Nephron progenitor cell (in vitro differentiated cells): ENCODE data around the gene LACTB.

Experiments
- DNase-seq: peaks from one replicate; pipeline ENCODE4 v3.0.0; 2021
- H3K27ac Mint-ChIP-seq: 2 replicates; pipeline ENCODE4 v1.8.0; 2021; ENCODE audit warnings: mild to moderate bottlenecking, moderate library complexity, mixed read lengths
- H3K27me3 Mint-ChIP-seq: 2 replicates; pipeline ENCODE4 v1.8.0; 2021; ENCODE audit warnings: mild to moderate bottlenecking, low read depth, mixed read lengths; ENCODE audit not compliant: poor library complexity
- H3K36me3 Mint-ChIP-seq: 2 replicates; pipeline ENCODE4 v1.8.0; 2021; ENCODE audit warnings: low read depth, mixed read lengths
- H3K4me1 Mint-ChIP-seq: 2 replicates; pipeline ENCODE4 v1.8.0; 2021; ENCODE audit warnings: mixed read lengths
- H3K4me3 Mint-ChIP-seq: 2 replicates; pipeline ENCODE4 v1.8.0; 2021; ENCODE audit warnings: mild to moderate bottlenecking, moderate library complexity, mixed read lengths
- H3K9me3 Mint-ChIP-seq: 2 replicates; pipeline ENCODE4 v1.8.0; 2021; ENCODE audit warnings: mild to moderate bottlenecking, moderate library complexity, mixed read lengths
- TF ChIP-seq, protein P1 (sequence below): fragments of 200-600 bp; sonication (generic); IDR thresholded peaks from 2 replicates; pipeline ENCODE4 v1.5.0; 2021; ENCODE audit warnings: antibody characterized with exemption

Gene LACTB

DNA sequence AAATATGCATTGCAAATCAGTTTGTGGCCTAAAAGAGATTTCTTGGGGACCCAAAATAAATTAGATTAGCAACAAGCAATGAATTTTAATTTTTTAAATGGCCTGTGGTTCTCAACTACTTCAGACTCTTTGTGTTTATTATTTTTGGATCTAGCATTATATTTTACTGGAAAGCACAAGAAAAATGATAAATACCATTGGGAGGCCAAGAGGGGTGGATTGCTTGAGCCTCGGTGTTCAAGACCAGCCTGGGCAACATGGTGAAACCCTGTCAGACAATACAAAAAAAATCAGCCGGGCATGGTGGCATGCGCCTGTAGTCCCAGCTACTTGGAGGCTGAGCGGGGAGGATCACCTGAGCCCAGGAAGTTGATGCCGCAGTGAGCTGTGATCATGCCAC, 13.6 kb downstream of the LACTB start:
- Mint-ChIP-seq H3K4me1 (no peaks in the 10 kb centered on the region), H3K27me3 (no peaks in the 10 kb centered on the region), H3K4me3 (no peak overlapping the region), H3K27ac (no peak overlapping the region), H3K36me3 (peaks cover 9% of the 10 kb centered on the region), H3K9me3 (no peaks in the 10 kb centered on the region)
- no peak for DNase-seq
- TF ChIP-seq, protein P1, sequence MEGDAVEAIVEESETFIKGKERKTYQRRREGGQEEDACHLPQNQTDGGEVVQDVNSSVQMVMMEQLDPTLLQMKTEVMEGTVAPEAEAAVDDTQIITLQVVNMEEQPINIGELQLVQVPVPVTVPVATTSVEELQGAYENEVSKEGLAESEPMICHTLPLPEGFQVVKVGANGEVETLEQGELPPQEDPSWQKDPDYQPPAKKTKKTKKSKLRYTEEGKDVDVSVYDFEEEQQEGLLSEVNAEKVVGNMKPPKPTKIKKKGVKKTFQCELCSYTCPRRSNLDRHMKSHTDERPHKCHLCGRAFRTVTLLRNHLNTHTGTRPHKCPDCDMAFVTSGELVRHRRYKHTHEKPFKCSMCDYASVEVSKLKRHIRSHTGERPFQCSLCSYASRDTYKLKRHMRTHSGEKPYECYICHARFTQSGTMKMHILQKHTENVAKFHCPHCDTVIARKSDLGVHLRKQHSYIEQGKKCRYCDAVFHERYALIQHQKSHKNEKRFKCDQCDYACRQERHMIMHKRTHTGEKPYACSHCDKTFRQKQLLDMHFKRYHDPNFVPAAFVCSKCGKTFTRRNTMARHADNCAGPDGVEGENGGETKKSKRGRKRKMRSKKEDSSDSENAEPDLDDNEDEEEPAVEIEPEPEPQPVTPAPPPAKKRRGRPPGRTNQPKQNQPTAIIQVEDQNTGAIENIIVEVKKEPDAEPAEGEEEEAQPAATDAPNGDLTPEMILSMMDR = no peak

DNA sequence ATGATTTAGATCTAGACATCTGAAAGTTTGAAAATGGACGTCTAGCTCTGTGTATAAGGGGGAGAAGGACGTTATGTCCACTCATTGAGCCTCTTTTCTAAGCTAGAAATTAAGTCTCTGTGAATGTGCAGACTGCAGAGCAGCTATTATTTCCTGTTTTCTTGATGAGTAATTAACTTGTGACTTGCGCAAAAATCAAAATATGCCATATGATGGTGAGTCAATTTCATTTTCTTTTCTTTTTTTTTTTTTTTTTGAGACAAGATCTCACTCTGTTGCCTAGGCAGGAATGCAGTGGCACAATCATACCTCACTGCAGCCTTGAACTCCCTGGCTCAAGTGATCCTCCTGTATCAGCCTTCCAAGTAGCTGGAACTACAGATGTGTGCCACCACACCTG, 14.1 kb downstream of the LACTB start:
- peaks cover 9% of the 10 kb centered on the region for H3K36me3 Mint-ChIP-seq
- no peak overlapping the region for H3K27ac Mint-ChIP-seq
- no peaks in the 10 kb centered on the region for H3K27me3 Mint-ChIP-seq
- no peaks in the 10 kb centered on the region for H3K9me3 Mint-ChIP-seq
- no peak for DNase-seq
- H3K4me1 Mint-ChIP-seq = no peaks in the 10 kb centered on the region
- TF ChIP-seq, protein P1 = no peak
- no peak overlapping the region for H3K4me3 Mint-ChIP-seq

DNA sequence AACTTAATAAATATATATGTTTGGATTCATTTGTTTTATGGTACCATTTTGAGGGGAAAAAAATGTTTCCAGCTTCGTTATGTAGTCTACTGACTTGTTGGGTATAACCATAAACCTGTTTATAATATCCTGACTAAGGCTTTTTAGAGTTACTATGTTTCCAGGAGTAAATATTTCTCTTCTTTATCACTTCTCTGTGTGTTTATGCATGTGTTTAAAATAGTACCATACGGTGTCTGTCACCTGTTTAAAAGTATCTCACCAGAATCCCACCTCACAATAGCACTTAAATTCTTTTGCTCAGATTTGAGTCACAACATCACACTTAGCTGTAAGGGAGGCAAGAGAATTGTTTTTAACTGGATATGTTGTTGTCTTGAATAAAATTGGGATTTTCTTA, 15.1 kb downstream of the LACTB start:
- no peak overlapping the region for H3K4me3 Mint-ChIP-seq
- DNase-seq = no peak
- H3K4me1 Mint-ChIP-seq = no peaks in the 10 kb centered on the region
- no peak overlapping the region for H3K27ac Mint-ChIP-seq
- TF ChIP-seq, protein P1 = no peak
- peaks cover 11% of the 10 kb centered on the region for H3K36me3 Mint-ChIP-seq
- H3K27me3 Mint-ChIP-seq = no peaks in the 10 kb centered on the region
- no peaks in the 10 kb centered on the region for H3K9me3 Mint-ChIP-seq

DNA sequence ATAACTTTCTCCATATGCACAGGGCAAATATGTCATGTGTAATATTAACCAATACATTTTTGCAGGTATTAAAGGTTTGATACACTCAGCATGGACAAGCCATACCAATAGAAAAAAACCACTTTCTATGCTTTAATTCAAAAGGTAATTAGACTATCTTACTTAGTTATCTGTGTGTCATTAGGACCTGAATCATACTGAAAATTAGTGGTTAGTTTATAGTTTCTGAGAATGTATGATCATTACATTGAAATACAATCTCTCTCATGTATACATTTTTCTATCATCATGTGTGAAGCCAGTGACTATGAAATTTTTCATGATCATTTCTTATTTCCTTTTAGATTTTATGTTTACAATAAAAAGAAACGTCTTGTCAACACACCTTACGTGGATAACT, 19.3 kb downstream of the LACTB start:
- Mint-ChIP-seq H3K27me3 (peaks cover 7% of the 10 kb centered on the region), H3K9me3 (peaks cover 4% of the 10 kb centered on the region), H3K27ac (no peak overlapping the region), H3K4me1 (no peaks in the 10 kb centered on the region), H3K4me3 (no peak overlapping the region), H3K36me3 (peaks cover 37% of the 10 kb centered on the region)
- TF ChIP-seq, protein P1 = no peak
- DNase-seq = no peak

DNA sequence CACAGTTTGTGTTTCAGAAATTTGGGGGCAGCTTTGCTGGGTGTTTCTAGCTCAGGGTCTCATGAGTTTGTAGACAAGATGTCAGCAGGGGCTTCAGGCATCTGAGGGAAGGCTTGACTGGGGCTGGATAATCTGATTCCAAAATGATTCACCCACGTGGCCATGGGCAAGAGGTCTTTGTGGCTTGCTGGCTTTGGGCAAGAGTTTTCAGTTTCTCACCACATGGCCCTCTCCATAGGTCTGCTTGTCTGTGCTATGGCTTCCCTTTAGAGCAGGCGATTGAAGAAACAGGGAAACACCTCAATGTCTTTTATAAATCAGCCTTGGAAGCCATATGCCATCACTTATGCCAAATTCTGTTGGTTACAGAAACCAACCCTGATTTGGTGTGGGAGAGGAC, 23.8 kb downstream of the LACTB start:
- H3K27ac Mint-ChIP-seq = no peak overlapping the region
- H3K4me1 Mint-ChIP-seq = no peaks in the 10 kb centered on the region
- peaks cover 68% of the 10 kb centered on the region for H3K36me3 Mint-ChIP-seq

DNA sequence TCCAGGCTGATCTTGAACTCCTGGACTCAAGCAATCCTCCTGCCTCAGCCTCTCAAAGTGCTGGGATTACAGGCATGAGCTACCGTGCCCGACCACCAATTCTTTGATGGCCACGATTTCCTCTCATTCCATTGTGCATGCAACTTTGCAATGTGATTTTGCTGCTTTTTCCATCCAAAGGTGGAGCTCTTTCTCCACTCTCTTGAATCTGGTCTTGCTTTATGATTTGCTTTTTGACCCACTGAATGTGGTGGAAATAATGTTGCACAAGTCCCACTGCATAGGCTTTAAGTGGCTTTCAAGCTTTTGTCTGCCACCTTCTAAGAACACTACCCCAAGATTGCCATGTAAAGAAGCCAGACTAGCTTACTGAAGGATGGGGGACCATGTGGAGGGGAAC, 25.0 kb downstream of the LACTB start:
- Mint-ChIP-seq H3K4me1 (no peaks in the 10 kb centered on the region), H3K27me3 (peaks cover 7% of the 10 kb centered on the region), H3K27ac (no peak overlapping the region), H3K4me3 (no peak overlapping the region), H3K36me3 (peaks cover 69% of the 10 kb centered on the region), H3K9me3 (peaks cover 8% of the 10 kb centered on the region)
- TF ChIP-seq, protein P1 = no peak
- DNase-seq = no peak

More for the DNA sequence above, 23.8 kb downstream of the LACTB start:
- DNase-seq = no peak
- Mint-ChIP-seq H3K4me3 (no peak overlapping the region), H3K27me3 (peaks cover 7% of the 10 kb centered on the region), H3K9me3 (peaks cover 8% of the 10 kb centered on the region)
- TF ChIP-seq, protein P1 = no peak
